CD4-positive, alpha-beta T cell treated with Interleukin-15 for 1 hour (primary cell): ENCODE measurements around the gene ANK2.

Experiments
- DNase-seq: peaks from one replicate; pipeline ENCODE4 v3.0.0-alpha.2; 2020

The ANK2 gene

GRCh38 chr4:113101669-113102068, 52.2 kb downstream of the ANK2 start:
- no peak for DNase-seq

- no peak for DNase-seq
These were observed 54.1 kb downstream of the ANK2 start for GRCh38 chr4:113103556-113103955.

GRCh38 chr4:113106108-113106507, 56.7 kb downstream of the ANK2 start:
- DNase-seq, result no peak

DNA sequence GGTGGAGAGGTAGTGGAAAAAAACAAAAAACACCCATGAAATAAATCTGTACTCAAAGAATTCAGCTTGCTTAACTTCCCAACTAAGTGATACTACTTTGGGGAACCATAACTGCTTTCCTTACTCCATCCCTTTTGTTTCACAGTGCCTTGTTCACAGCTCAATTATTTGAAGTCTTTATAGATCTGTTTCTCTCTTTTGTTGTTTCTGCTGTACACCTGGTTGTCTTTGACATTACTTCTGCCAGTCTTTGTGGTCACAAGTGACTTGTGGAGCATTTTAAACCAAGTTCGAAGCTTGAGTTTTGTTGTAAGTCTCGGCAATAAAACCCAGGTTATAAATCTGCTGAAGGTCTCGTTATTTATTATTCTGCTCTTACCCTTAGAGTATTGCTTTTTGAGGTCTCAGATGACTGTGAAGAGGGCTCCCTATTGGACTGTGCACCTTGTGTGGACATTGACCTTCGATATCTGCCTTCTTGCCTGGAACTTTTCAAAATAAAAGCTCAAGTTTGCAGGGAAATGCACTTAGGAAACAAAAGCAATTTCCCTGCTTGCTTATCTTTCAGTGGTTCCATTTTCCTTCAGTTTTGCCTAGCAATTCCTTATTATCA, 59.8 kb downstream of the ANK2 start:
- no peak for DNase-seq

DNA sequence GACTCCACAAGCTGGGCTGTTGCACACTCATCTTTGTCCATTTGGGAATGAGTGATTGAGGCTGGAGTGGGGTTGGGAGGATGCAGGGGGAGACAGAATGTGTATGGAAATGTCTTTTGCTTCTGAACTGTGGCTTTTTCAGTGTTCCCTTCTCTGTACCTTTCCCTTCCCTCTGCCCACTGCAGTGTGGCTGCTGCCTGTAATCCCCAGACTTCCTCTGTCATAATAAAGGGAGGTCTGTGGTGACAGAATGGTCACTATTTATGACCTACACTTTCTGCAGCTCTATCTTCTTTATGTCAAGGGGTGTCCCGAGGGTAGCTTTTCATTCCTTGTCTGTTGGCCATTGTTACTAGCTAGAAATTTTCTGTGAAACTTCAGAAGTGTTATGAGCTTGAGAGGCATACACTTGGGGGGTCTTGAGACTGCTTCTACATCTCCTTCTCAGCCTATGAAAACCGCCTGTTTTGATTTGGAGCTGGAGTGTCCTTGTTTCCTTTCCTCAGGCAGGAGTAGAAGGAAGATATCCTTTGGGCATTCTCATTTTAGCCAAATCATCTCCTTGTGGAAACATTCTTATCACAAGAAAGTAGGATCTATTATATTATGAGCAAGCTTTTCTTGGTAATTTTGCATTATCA, 63.0 kb downstream of the ANK2 start:
- DNase-seq, result no peak

- DNase-seq, result no peak
These were observed 63.7 kb downstream of the ANK2 start for GRCh38 chr4:113113151-113113550.

GRCh38 chr4:113114884-113115283, 65.4 kb downstream of the ANK2 start:
- DNase-seq, result no peak

- no peak for DNase-seq
These were observed 67.2 kb downstream of the ANK2 start for GRCh38 chr4:113116414-113117357.

- DNase-seq, result no peak
These were observed 67.9 kb downstream of the ANK2 start for GRCh38 chr4:113117358-113117702.

GRCh38 chr4:113122066-113122465, 72.6 kb downstream of the ANK2 start:
- no peak for DNase-seq

GRCh38 chr4:113125418-113125817, 76.0 kb downstream of the ANK2 start:
- no peak for DNase-seq

DNA sequence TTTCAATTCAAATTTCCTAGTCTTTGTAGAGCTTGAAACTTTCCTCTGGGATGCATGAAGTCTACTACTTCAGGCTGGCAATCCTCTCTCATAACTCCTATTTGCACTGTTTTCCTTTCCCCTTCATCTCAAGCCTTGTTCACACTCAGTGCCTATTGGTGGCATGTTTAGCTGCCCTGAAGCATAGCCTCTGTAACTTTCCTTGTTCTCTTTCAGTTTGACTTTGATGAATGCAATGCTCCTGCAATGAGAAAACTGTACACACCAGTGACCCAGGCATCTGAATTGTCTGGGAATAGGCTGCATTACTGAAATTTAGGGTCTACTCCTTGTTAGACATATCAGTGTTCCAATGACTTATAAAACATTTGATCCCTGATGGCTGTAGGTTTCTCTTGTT, 81.7 kb downstream of the ANK2 start:
- DNase-seq, result no peak

DNA sequence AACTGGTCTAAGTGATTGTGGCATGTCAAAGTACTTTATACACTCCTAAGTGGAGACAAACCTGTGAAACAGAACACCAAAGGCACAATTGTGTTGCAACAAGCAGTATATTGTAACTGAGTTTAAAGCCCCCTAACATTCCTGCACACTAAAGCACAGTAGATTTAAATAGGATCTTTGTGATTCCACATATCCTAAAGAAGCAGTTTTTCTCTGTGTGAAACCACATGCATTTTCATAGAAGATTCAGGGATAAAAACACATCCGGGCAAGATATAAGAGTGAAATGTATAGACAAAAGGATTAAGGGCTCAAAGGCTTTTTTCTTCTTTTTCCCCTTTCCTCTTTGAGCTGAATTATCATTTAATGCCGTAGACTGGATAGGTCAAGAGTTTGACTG, 82.2 kb downstream of the ANK2 start:
- no peak for DNase-seq

- DNase-seq, result no peak
These were observed 92.5 kb downstream of the ANK2 start for GRCh38 chr4:113141901-113142346.

- DNase-seq, result no peak
These were observed 92.9 kb downstream of the ANK2 start for GRCh38 chr4:113142351-113142750.

- DNase-seq, result no peak
These were observed 94.6 kb downstream of the ANK2 start for GRCh38 chr4:113144091-113144490.

- no peak for DNase-seq
These were observed 95.7 kb downstream of the ANK2 start for GRCh38 chr4:113145147-113145518.

GRCh38 chr4:113145519-113146291, 96.3 kb downstream of the ANK2 start:
- DNase-seq, result no peak

- no peak for DNase-seq
These were observed 97.5 kb downstream of the ANK2 start for GRCh38 chr4:113146876-113147358.

GRCh38 chr4:113147498-113148111, 98.2 kb downstream of the ANK2 start:
- no peak for DNase-seq

GRCh38 chr4:113148925-113149324, 99.5 kb downstream of the ANK2 start:
- DNase-seq, result no peak

GRCh38 chr4:113153529-113154101, 104.2 kb downstream of the ANK2 start:
- DNase-seq, result no peak
